ENCODE data around the gene ACSL1. TPM values are rescaled to one million over a fixed set of nuclear protein-coding genes. Genes with fewer than 3 reads are reported as not detected.

Gene ACSL1
- total RNA-seq, 1 donor from 2014 or later, result 5.1 TPM

DNA sequence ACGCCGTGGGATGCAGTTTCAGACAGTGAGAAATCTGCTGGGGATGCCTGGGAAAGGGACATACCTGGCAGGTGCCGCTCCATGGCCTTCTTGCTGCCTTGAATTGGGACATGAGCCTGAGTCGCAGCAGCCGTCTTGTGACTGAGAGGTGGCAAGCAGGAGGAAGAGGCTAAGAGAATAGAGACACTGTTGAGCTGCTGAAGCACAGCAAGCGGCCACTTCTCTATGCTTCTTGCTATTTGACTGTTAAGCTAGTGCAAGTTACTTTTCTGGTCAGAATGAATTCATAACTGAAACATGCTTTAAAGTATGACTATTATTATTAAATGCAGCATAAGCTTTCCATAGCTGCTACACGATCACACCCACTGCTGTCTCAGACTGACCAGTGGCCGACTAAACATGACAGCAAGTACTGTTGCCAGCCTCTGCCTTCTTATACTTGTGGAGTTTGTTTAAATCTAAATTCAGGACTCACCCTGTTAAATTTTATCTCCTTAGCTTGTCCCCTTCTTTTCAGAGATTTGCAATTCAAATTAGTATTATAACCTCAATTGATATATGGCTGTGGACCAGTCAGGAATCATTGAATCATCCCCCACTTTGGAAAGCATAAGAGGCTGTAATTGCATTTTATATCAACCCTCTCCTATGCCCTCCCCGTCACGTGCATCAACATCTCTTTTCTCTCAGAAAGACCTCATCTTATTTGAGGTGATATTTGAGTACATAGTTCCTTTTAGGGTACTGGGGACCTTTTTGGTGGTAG is 24.8 kb upstream of the ACSL1 start:
- no peak for DNase-seq (ENCODE audit: low spot score)
- Histone ChIP-seq H3K79me2 (ENCODE audit: low read depth) (no peaks in the 10 kb centered on the region), H2AFZ (replicated peaks) (no peak overlapping the region), H3K4me3 (no peak overlapping the region), H4K20me1 (ENCODE audit: low read depth) (no peaks in the 10 kb centered on the region), H3K27ac (no peak overlapping the region), H3K4me2 (no peak overlapping the region), H3K4me1 (no peaks in the 10 kb centered on the region), H3K9me3 (ENCODE audit: low read depth) (no peaks in the 10 kb centered on the region), H3K9ac (no peak overlapping the region), H3K27me3 (peaks cover 5% of the 10 kb centered on the region), H3K36me3 (no peaks in the 10 kb centered on the region), H3F3A (ENCODE audit: low read depth) (no peaks in the 10 kb centered on the region)
- no peaks in the 10 kb centered on the region for H3K36me3 Mint-ChIP-seq
- H3K4me3 Mint-ChIP-seq, result no peak overlapping the region
- TF ChIP-seq EZH2phosphoT487 (IDR thresholded peaks at IDR 0.05) (no peak), EZH2 (IDR thresholded peaks at IDR 0.05) (no peak)
- TF ChIP-seq, protein P1, sequence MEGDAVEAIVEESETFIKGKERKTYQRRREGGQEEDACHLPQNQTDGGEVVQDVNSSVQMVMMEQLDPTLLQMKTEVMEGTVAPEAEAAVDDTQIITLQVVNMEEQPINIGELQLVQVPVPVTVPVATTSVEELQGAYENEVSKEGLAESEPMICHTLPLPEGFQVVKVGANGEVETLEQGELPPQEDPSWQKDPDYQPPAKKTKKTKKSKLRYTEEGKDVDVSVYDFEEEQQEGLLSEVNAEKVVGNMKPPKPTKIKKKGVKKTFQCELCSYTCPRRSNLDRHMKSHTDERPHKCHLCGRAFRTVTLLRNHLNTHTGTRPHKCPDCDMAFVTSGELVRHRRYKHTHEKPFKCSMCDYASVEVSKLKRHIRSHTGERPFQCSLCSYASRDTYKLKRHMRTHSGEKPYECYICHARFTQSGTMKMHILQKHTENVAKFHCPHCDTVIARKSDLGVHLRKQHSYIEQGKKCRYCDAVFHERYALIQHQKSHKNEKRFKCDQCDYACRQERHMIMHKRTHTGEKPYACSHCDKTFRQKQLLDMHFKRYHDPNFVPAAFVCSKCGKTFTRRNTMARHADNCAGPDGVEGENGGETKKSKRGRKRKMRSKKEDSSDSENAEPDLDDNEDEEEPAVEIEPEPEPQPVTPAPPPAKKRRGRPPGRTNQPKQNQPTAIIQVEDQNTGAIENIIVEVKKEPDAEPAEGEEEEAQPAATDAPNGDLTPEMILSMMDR (IDR thresholded peaks at IDR 0.05), result no peak
- H3K27ac Mint-ChIP-seq, result no peak overlapping the region
- H3K9me3 Mint-ChIP-seq, result no peaks in the 10 kb centered on the region
- H3K27me3 Mint-ChIP-seq (ENCODE audit: insufficient read depth, low read depth), result no peaks in the 10 kb centered on the region
- H3K4me1 Mint-ChIP-seq, result no peaks in the 10 kb centered on the region

DNA sequence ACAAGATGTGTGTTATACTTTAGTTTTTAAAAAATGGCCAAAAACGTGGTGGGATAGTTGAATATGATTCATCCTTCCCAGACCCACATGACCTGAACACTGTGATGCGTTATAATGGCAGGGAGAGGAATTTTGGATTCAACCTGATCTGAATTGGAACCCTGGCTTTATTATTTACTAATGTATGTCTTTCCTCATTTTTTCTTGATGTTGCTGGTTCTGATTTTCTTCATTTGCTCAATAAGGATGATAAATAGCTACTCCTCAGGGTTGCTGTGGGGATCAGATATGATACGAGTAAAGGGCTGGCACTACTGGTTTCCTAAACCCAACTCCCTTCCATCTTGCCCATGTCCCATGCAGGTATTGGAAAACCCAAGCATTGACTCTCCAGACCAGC is 24.2 kb upstream of the ACSL1 start:
- Mint-ChIP-seq H3K4me1 (no peaks in the 10 kb centered on the region), H3K9me3 (no peaks in the 10 kb centered on the region), H3K36me3 (no peaks in the 10 kb centered on the region), H3K4me3 (no peak overlapping the region), H3K27ac (no peak overlapping the region), H3K27me3 (ENCODE audit: insufficient read depth, low read depth) (no peaks in the 10 kb centered on the region)
- Histone ChIP-seq H3K27me3 (peaks cover 5% of the 10 kb centered on the region), H2AFZ (replicated peaks) (no peak overlapping the region), H3K79me2 (ENCODE audit: low read depth) (no peaks in the 10 kb centered on the region), H3K4me2 (no peak overlapping the region), H3K9ac (no peak overlapping the region), H3K36me3 (no peaks in the 10 kb centered on the region), H3F3A (ENCODE audit: low read depth) (no peaks in the 10 kb centered on the region), H3K4me3 (no peak overlapping the region), H4K20me1 (ENCODE audit: low read depth) (no peaks in the 10 kb centered on the region), H3K27ac (no peak overlapping the region), H3K9me3 (ENCODE audit: low read depth) (no peaks in the 10 kb centered on the region), H3K4me1 (no peaks in the 10 kb centered on the region)
- TF ChIP-seq EZH2phosphoT487 (IDR thresholded peaks at IDR 0.05) (no peak), EZH2 (IDR thresholded peaks at IDR 0.05) (no peak)
- TF ChIP-seq, protein P1 (IDR thresholded peaks at IDR 0.05), result no peak
- no peak for DNase-seq (ENCODE audit: low spot score)

DNA sequence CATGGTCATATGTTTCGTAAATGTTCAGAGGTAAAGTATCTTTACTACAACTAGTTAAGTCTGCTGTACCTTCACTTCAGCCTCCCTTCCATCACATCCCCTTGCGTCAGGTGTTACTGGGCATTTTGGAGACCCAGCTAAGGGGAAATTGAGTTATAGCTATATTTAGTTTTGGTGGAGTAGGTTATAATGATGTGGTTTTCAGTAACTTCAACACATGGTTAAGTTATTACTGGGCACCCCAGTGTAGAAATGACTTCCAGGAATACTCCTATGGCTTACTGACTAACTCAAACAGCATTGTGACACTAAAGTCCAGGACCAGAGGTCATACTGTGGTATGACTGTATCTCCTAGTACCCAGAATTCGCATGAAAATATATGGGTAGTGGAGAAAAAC is 23.4 kb upstream of the ACSL1 start:
- Mint-ChIP-seq H3K27me3 (ENCODE audit: insufficient read depth, low read depth) (no peaks in the 10 kb centered on the region), H3K9me3 (no peaks in the 10 kb centered on the region), H3K4me1 (no peaks in the 10 kb centered on the region), H3K36me3 (no peaks in the 10 kb centered on the region), H3K4me3 (no peak overlapping the region), H3K27ac (no peak overlapping the region)
- Histone ChIP-seq H3K9ac (no peak overlapping the region), H3K36me3 (no peaks in the 10 kb centered on the region), H2AFZ (replicated peaks) (no peak overlapping the region), H3K9me3 (ENCODE audit: low read depth) (no peaks in the 10 kb centered on the region), H3K4me1 (no peaks in the 10 kb centered on the region), H3F3A (ENCODE audit: low read depth) (no peaks in the 10 kb centered on the region), H3K4me3 (no peak overlapping the region), H4K20me1 (ENCODE audit: low read depth) (no peaks in the 10 kb centered on the region), H3K79me2 (ENCODE audit: low read depth) (no peaks in the 10 kb centered on the region), H3K27ac (no peak overlapping the region), H3K27me3 (peaks cover 5% of the 10 kb centered on the region), H3K4me2 (no peak overlapping the region)
- no peak for DNase-seq (ENCODE audit: low spot score)
- TF ChIP-seq, protein P1 (IDR thresholded peaks at IDR 0.05), result no peak
- TF ChIP-seq EZH2 (IDR thresholded peaks at IDR 0.05) (no peak), EZH2phosphoT487 (IDR thresholded peaks at IDR 0.05) (no peak)
